Putamen (tissue), 1 donor: Measurements from ENCODE around the gene BIK.

ENCODE experiments used
- DNase-seq: peaks from one replicate; pipeline ENCODE4 v3.0.0-alpha.2; 2016; ENCODE audit warnings: low spot score

The BIK gene

DNA sequence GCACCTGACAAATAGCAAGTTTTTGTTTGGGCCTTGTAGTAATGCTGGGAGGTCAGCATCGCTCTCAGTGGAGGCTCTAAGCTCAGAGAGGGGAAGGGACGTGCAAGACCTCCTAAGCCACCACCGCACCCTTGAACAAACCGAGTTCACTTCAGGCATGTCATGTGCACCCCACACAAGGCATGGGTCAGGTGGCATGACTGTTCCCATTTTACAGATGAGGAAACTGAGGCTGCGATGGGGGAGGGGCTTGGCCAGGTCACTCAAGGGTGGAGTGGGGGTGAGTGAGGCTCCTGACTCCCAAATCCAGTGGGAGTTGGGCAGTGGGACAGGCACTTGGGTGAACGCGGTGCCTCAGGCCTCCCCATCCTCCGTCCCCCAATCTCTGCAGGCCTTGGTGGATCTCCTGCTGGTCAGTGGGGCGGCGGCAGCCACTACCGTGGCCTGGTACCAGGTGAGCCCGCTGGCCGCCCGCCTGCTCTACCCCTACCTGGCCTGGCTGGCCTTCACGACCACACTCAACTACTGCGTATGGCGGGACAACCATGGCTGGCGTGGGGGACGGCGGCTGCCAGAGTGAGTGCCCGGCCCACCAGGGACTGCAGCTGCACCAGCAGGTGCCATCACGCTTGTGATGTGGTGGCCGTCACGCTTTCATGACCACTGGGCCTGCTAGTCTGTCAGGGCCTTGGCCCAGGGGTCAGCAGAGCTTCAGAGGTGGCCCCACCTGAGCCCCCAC lies 52.0 kb downstream of the BIK start:
- DNase-seq, result no peak

- no peak for DNase-seq
Observed at GRCh38 chr22:43163241-43163795, 52.8 kb downstream of the BIK start.

DNA sequence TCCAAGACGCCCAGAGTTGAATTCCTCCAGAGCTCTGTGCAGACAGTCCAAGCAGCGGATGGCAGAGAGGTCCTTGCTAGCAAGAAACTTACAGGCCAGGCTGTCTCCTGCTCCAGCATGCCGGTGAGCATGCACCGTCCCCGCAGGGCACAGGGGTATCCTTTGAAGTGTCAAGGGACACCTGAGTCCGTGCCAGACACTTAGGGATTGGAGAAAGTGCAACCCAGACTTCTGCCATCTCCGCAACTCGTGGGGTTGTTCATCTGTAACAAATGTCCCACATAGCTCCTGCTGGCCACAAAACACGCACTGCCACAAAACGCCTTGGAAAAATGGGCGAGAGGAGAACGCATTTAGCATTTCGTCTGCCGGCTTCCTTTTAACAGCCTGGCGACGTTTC lies 54.1 kb downstream of the BIK start:
- DNase-seq, result no peak

DNA sequence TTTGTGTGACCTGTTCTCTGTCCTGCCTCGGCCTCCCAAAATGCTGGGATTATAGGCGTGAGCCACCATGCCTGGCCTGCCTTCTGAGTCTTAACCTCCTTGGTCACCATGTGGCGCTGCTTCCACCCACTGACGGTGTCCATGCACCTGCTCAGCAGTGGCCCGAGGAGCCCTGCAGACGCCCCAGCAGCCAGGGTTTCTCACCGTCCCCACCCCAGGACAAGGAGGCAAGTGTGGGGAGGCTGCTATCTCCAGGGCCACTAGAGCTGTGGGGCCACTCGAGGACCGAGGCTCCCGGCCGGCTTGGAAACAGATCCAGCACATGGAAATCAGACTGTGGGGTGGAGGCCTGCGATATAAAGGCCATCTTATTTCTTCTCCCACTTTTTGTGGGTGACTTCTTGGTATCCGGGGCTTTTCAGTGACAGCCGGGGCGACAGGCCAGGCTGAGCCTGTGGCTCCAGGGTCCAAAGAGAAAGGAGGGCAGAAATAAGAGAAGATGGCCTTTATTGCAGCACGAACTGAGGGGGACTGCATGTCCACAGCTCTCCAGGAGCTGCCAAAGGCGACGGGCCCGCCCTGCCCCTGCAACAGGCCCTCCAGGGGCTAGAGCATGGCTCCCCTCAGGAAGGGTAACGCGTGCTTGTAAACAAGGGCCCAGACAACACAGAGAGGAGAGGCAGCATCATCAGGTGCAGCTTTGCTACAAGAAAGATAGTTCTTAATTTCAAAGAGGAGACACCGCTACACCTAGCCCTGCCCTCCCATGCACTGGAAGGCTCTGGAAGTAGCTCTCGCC lies 55.8 kb downstream of the BIK start:
- no peak for DNase-seq

DNA sequence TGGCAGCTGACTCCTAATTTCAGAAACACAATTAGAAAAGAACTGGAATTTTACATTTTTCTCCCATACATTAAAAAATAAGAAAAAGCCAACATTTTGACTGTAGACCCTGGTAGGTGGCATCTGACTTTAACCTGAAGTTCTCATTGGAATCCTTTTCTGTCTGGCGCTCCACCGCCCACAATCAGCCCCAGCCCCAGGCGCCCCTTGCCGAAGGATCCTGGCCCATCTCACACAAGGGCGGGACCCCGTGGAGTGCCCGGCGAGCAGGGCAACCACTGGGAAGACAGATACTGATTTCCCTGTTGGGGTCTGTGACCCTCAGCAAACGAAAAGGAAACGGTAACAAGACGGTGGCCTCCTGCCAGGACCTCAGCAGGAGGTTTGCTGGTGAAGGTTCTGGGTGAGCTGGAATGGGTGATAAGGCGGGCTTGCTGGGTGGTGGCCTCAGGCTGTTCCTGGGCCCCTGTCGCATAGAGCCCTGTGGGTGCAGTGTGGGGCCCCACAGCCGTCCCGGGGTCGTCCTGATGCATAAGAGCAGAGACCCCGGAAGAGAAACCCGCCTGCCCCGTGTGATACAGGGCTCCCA lies 56.5 kb downstream of the BIK start:
- DNase-seq, result no peak

DNA sequence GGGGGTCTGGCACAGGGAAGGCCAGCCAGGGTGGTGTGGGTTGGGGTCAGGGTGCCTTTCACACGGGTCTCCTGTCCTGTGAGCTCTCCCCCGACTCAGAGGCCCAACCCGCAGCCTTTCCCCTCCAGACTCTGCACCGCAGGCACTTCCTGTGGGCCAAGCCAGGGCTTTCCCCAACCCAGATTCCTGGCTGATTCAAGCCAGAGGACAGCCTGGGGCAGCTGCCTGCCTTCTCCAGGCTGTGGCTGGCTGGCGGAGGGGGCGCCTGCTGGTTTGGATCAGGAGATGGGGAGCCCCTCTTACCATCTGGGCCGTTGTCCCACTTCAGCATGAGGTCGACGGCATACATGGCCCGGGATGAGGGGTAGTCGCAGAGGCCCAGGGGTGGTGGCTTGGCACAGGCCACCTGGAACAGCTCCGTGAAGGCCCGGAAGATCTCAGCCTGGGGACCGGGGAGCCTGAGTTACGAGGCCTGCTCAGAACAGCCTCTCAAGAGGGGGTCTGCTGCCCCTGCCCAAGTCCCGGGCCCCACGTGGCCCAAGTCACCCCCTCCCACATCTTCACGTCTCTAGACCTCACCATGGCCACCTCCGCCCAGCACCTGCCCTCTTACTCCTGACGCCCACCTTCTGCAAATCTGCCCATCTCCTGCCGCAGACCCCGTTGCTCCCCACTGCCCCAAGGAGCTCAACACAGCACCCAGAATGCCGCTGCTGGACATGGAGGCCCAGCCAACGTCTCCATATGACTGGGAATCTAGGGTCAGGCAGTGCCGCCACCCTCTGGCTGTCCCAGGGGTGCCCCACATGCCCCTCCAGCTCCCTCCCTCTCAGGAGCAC lies 58.1 kb downstream of the BIK start:
- DNase-seq, result no peak

- DNase-seq, result no peak
Observed at GRCh38 chr22:43169310-43170130, 59.0 kb downstream of the BIK start.

GRCh38 chr22:43170131-43170480 lies 59.6 kb downstream of the BIK start:
- no peak for DNase-seq

DNA sequence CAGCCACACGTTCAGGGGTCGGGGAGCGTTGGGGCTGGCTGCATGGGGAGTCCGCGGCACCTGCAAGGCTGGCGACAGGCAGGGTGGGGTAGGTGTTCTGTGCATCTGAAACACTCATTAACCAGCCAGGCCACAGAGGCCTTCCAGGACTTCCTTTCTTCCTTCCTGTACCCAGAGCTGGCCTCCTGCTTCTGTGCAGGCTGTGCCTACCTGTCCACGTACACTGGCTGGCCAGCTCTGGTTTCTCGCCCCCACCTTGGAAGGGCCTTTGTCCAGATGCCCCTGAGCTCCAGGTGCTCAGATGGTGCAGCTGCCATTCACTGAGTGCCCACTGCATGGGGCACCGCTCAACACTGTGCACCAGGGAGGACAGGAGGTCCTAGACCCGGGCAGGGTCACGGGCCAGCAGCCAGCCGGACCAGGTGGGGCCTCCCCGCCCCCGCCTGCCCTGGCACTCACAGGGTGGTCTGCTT lies 60.5 kb downstream of the BIK start:
- DNase-seq, result no peak

DNA sequence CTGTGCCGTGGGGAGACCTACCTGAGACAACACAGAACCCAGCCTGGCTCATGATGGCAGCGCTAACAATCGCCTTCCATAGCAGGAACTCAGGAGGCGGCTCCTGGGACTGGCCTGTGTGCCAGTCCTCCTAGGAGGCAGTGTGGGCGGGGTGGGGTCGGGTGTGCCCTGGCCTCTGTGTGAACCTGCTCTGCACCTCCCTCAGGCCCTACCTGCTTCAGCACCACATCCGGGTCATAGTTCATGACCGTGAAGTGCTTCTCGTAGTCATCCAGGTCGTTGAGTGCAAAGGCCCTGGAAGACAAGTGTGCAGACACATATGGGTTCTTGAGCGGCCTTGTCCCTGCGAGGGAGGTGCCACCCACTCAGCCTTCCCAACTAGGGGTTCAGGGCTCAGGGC lies 61.1 kb downstream of the BIK start:
- DNase-seq, result no peak

DNA sequence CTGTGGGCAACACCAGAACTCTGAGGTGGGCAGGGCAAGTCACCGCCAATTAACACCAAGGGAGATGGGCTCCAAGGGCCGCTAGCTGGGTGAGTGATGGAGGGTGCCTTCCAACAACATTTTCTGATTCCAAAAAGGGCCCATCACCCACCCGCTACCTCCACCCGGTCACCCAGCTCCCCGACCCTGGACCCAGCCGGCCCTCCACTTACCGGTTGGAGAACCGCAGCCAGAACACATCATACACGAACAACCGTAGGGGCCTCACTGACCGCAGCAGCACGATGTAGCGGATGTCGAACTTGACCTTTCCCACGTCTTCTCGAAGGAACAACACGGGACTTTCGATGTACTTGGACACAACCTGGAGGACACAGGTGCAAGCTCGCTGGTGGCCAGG lies 61.6 kb downstream of the BIK start:
- DNase-seq, result no peak

GRCh38 chr22:43173566-43173965 lies 63.0 kb downstream of the BIK start:
- DNase-seq, result no peak

- no peak for DNase-seq
Observed at GRCh38 chr22:43173976-43174720, 63.6 kb downstream of the BIK start.

DNA sequence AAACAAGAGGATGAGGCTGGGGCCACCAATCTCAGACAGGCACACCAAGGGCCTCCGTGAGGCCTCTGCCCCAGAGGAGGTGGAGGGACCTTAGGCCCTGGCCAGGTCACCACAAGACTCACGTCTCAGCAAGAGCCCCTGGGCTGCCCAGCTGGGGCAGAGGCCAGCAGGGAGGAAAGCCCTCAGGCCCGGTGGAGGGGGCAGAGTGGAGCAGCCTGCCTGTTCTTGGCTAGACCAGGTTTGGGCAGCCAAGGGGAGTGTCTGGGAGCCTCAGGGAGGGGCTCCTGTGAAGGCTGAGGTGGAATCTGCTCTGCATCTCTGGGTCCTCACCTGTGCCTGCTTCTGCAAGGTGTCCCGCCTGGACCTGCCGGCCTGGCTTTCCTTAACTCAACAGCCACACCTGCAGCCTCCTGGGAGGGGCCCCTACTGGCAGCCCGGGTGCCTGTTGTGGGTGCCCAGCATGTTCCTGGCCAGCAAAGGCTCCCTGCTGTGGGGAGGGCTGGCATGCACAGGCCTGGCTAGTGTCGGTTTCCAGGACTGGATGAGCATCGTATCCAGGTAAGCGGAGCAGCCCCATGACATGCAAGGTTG lies 64.5 kb downstream of the BIK start:
- DNase-seq, result no peak

DNA sequence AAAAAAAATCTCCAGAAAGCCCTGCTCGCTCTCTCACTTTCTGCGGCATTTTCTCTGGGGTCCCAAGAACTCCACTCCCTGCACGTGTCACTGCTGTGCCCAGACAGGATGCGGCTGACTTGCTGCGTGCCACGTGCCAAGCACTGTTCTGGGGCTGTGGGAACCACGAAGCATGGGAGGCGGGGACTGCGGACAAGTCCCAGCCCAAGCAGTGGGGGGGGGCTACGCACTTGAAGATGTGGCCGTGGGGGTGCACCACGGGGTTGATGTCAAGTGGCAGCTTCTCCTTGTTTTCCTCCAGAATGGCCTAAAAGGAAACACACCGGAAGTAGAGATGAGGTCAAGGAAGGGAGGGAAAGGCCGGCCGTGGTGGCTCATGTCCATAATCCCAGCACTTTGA lies 65.5 kb downstream of the BIK start:
- no peak for DNase-seq

- no peak for DNase-seq
Observed at GRCh38 chr22:43177479-43177878, 66.9 kb downstream of the BIK start.
